ENCODE measurements around the gene PDE11A. TPM values are rescaled to one million over a fixed set of nuclear protein-coding genes. Genes with fewer than 3 reads are reported as not detected.

The PDE11A gene
- total and polyA plus RNA-seq, 2 donors from 2014 or later = 0.58 to 0.82 TPM

DNA sequence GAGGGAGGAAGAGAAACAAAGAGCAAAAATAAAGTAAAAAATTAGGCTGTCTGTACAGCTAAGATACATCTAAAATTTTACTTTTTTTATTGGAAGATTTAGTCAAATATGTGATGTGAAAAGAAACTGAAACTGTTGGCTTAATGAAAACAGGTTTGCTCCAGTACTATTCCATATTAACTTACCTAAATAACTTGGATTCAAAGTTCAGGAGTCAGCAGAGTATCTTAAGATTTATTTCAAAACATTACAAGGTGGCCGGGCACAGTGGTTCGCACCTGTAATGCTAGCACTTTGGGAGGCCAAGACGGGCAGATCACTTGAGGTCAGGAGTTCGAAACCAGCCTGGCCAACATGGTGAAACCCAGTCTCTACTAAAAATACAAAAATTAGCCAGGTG is 197.9 kb downstream of the PDE11A start:
- no peaks in the 10 kb centered on the region for H3K9me3 ChIP-seq (ENCODE audit: control insufficient read depth in 2 of 3, insufficient read depth in 1 of 3, low read length in 3 of 3)
- H3K9ac ChIP-seq (ENCODE audit: low read length in 3 of 3) = no peak overlapping the region
- H3K27ac ChIP-seq (ENCODE audit: low read depth in 2 of 2, low read length in 2 of 2) = no peak overlapping the region
- DNase-seq = no peak
- no peaks in the 10 kb centered on the region for H3K36me3 ChIP-seq (ENCODE audit: control insufficient read depth in 2 of 3, insufficient read depth in 3 of 3, low read length in 3 of 3)
- intact Hi-C loops (cut with DNase I) = no loop called here
- H3K27me3 ChIP-seq (ENCODE audit: control insufficient read depth, insufficient read depth, low read length) = no peaks in the 10 kb centered on the region
- H3K4me3 ChIP-seq (ENCODE audit: low read length in 3 of 3) = no peak overlapping the region
- H3K4me1 ChIP-seq (ENCODE audit: control insufficient read depth in 2 of 3, insufficient read depth in 2 of 3, low read depth in 1 of 3, low read length in 3 of 3) = no peaks in the 10 kb centered on the region
- TF ChIP-seq, protein P1, sequence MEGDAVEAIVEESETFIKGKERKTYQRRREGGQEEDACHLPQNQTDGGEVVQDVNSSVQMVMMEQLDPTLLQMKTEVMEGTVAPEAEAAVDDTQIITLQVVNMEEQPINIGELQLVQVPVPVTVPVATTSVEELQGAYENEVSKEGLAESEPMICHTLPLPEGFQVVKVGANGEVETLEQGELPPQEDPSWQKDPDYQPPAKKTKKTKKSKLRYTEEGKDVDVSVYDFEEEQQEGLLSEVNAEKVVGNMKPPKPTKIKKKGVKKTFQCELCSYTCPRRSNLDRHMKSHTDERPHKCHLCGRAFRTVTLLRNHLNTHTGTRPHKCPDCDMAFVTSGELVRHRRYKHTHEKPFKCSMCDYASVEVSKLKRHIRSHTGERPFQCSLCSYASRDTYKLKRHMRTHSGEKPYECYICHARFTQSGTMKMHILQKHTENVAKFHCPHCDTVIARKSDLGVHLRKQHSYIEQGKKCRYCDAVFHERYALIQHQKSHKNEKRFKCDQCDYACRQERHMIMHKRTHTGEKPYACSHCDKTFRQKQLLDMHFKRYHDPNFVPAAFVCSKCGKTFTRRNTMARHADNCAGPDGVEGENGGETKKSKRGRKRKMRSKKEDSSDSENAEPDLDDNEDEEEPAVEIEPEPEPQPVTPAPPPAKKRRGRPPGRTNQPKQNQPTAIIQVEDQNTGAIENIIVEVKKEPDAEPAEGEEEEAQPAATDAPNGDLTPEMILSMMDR (IDR thresholded peaks at IDR 0.05; ENCODE audit: borderline replicate concordance, extremely low read depth, insufficient read depth) = no peak
- no peak for FAIRE-seq

DNA sequence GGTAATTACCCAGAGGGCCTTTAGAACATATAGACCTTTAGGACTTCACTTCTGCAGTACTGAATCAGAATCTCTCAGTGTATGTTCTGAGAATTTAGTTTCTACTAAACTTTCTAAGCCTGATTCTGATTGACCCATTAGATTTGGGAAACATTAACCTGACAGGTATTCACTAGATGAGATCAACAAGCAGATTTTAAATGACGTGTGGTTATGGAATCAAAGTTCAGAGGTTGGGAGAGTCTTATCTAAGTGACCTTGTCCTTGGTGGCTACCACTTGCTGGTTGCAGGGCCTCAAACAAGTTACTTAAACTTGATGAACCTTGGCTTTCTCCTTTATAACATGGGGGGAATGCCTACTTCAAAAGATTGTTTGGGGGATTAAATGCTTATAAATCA is 198.7 kb downstream of the PDE11A start:
- H3K4me3 ChIP-seq (ENCODE audit: low read length in 3 of 3) = no peak overlapping the region
- H3K9me3 ChIP-seq (ENCODE audit: control insufficient read depth in 2 of 3, insufficient read depth in 1 of 3, low read length in 3 of 3) = no peaks in the 10 kb centered on the region
- no peak overlapping the region for H3K27ac ChIP-seq (ENCODE audit: low read depth in 2 of 2, low read length in 2 of 2)
- H3K9ac ChIP-seq (ENCODE audit: low read length in 3 of 3) = no peak overlapping the region
- no peaks in the 10 kb centered on the region for H3K4me1 ChIP-seq (ENCODE audit: control insufficient read depth in 2 of 3, insufficient read depth in 2 of 3, low read depth in 1 of 3, low read length in 3 of 3)
- DNase-seq (no peak), FAIRE-seq (no peak)
- TF ChIP-seq, protein P1 (IDR thresholded peaks at IDR 0.05; ENCODE audit: borderline replicate concordance, extremely low read depth, insufficient read depth) = no peak
- H3K36me3 ChIP-seq (ENCODE audit: control insufficient read depth in 2 of 3, insufficient read depth in 3 of 3, low read length in 3 of 3) = no peaks in the 10 kb centered on the region
- no peaks in the 10 kb centered on the region for H3K27me3 ChIP-seq (ENCODE audit: control insufficient read depth, insufficient read depth, low read length)
- intact Hi-C loops (cut with DNase I) = no loop called here

DNA sequence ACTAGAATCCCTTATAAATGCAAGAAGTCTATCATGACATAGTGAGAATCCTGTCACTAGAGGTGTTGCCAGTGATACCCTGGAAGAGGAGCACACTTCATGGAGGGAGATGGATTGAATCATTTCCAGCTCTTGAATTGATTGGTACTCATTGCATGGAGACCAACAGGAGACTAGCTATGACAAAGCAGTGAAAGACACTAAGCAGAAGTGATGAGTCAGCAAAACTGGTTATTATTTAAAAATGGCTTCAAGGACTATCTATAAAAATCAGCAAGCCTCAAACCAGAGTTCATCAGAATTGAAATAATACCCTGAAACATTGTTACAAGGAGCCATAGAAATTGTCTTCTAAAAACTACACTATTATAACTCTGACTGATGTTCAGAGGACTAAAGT is 200.3 kb downstream of the PDE11A start:
- H3K27me3 ChIP-seq (ENCODE audit: control insufficient read depth, insufficient read depth, low read length) = no peaks in the 10 kb centered on the region
- TF ChIP-seq, protein P1 (IDR thresholded peaks at IDR 0.05; ENCODE audit: borderline replicate concordance, extremely low read depth, insufficient read depth) = no peak
- H3K4me3 ChIP-seq (ENCODE audit: low read length in 3 of 3) = no peak overlapping the region
- no peak overlapping the region for H3K27ac ChIP-seq (ENCODE audit: low read depth in 2 of 2, low read length in 2 of 2)
- DNase-seq (no peak), FAIRE-seq (no peak)
- no peaks in the 10 kb centered on the region for H3K9me3 ChIP-seq (ENCODE audit: control insufficient read depth in 2 of 3, insufficient read depth in 1 of 3, low read length in 3 of 3)
- H3K9ac ChIP-seq (ENCODE audit: low read length in 3 of 3) = no peak overlapping the region
- intact Hi-C loops (cut with DNase I) = no loop called here
- no peaks in the 10 kb centered on the region for H3K36me3 ChIP-seq (ENCODE audit: control insufficient read depth in 2 of 3, insufficient read depth in 3 of 3, low read length in 3 of 3)
- no peaks in the 10 kb centered on the region for H3K4me1 ChIP-seq (ENCODE audit: control insufficient read depth in 2 of 3, insufficient read depth in 2 of 3, low read depth in 1 of 3, low read length in 3 of 3)

DNA sequence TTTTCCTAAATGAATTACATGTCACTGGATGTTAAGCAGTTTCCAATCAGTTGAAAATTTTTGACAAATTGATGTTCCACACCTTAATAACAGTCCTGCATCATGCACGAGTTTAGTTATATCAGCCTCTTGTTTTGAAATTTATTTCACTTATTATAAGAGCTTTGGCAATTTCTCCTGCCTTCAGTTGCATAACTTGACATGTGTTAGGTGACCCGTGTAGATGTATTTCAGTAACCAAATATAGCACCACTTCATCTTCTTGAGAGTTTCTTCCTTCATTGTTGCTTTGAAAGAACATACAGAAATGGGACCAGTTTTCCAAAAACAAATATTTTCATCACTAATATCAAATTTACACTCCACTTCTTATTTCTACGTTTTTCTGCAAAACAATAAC is 202.7 kb downstream of the PDE11A start:
- H3K4me1 ChIP-seq (ENCODE audit: control insufficient read depth in 2 of 3, insufficient read depth in 2 of 3, low read depth in 1 of 3, low read length in 3 of 3) = no peaks in the 10 kb centered on the region
- H3K27ac ChIP-seq (ENCODE audit: low read depth in 2 of 2, low read length in 2 of 2) = no peak overlapping the region
- no peaks in the 10 kb centered on the region for H3K27me3 ChIP-seq (ENCODE audit: control insufficient read depth, insufficient read depth, low read length)
- FAIRE-seq (no peak), DNase-seq (no peak)
- H3K9me3 ChIP-seq (ENCODE audit: control insufficient read depth in 2 of 3, insufficient read depth in 1 of 3, low read length in 3 of 3) = no peaks in the 10 kb centered on the region
- no peaks in the 10 kb centered on the region for H3K36me3 ChIP-seq (ENCODE audit: control insufficient read depth in 2 of 3, insufficient read depth in 3 of 3, low read length in 3 of 3)
- no peak overlapping the region for H3K9ac ChIP-seq (ENCODE audit: low read length in 3 of 3)
- TF ChIP-seq, protein P1 (IDR thresholded peaks at IDR 0.05; ENCODE audit: borderline replicate concordance, extremely low read depth, insufficient read depth) = no peak
- intact Hi-C loops (cut with DNase I) = no loop called here
- H3K4me3 ChIP-seq (ENCODE audit: low read length in 3 of 3) = no peak overlapping the region

Measured in kidney (tissue), 14 donors.